ENCODE measurements around the gene WRAP73.

DNA sequence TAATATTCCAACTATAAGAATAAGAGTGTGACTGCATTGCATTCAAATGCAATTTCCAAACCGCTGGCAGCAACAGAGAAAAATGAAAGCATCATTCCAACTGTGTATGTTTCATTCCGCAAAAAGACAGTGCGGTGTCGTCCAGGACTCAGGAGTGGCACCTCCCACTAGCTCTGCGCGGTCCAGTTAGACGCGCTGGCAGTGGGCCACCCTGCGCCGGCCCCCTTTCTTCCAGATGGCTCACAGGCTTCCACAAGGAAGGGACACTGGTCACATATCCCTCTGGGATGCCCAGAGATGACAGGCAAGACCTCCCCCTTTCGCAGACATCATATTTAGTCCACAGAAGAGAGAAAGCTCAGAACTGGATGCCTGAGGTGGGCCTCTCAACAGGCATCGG is 11.9 kb downstream of the WRAP73 start:
- TF ChIP-seq, protein P1, sequence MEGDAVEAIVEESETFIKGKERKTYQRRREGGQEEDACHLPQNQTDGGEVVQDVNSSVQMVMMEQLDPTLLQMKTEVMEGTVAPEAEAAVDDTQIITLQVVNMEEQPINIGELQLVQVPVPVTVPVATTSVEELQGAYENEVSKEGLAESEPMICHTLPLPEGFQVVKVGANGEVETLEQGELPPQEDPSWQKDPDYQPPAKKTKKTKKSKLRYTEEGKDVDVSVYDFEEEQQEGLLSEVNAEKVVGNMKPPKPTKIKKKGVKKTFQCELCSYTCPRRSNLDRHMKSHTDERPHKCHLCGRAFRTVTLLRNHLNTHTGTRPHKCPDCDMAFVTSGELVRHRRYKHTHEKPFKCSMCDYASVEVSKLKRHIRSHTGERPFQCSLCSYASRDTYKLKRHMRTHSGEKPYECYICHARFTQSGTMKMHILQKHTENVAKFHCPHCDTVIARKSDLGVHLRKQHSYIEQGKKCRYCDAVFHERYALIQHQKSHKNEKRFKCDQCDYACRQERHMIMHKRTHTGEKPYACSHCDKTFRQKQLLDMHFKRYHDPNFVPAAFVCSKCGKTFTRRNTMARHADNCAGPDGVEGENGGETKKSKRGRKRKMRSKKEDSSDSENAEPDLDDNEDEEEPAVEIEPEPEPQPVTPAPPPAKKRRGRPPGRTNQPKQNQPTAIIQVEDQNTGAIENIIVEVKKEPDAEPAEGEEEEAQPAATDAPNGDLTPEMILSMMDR (IDR thresholded peaks at IDR 0.05): no peak
- TF ChIP-seq POLR2A (IDR thresholded peaks at IDR 0.05): no peak

Data from right lobe of liver (tissue), 4 donors.